ENCODE data around the gene OBSCN. TPM values are rescaled to one million over a fixed set of nuclear protein-coding genes. Genes with fewer than 3 reads are reported as not detected.

OBSCN gene
- total RNA-seq, 1 experiment from 2014 or later = 33.3 TPM

DNA sequence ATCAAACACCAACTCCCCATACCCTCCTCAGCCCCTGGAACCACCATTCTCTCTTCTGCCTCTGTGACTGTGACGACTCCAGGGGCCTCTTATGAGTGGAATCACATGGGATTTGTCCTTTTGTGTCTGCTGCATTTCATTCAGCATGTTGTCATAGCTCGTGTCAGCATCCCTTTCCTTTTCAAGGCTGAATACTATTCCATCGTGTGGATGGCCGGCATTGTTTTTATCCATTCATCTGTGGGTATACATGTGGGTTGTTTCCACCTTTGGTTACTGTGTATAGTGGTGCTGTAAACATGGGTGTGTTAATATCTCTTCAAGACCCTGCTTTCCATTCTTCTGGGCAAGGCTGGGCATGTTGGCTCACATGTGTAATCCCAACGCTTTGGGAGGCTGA, 17.1 kb upstream of the OBSCN start:
- no peak overlapping the region for H2BK120ac ChIP-seq (ENCODE audit: low read depth, low read length, poor library complexity, severe bottlenecking)
- H2BK15ac ChIP-seq (ENCODE audit: low read depth, low read length) = no peak overlapping the region
- no peak overlapping the region for H3K9ac ChIP-seq (ENCODE audit: extremely low read depth, insufficient read length, low read length)
- no peak overlapping the region for H2BK5ac ChIP-seq (ENCODE audit: insufficient read length, low read length)
- no peak overlapping the region for H3K18ac ChIP-seq (ENCODE audit: insufficient read length, low read depth, low read length)
- WGBS (ENCODE audit: extremely low coverage, insufficient read length, low lambda C conversion rate) = no CpG with 5 or more reads among the region's 5 CpGs
- H2AK5ac ChIP-seq (ENCODE audit: insufficient read length, low read length) = no peak overlapping the region
- H4K91ac ChIP-seq (ENCODE audit: insufficient read length, low read depth, low read length) = no peak overlapping the region
- no peak overlapping the region for H3K27ac ChIP-seq (ENCODE audit: insufficient read length, low read depth, low read length)
- no peak overlapping the region for H2AFZ ChIP-seq (ENCODE audit: low read length)
- no peaks in the 10 kb centered on the region for H3K4me1 ChIP-seq (ENCODE audit: insufficient read depth, low read length)
- no peaks in the 10 kb centered on the region for H3K79me2 ChIP-seq (ENCODE audit: insufficient read depth, low read length)
- no peak overlapping the region for H3K27ac Mint-ChIP-seq
- H3K27me3 Mint-ChIP-seq (ENCODE audit: low read depth) = peaks cover 7% of the 10 kb centered on the region
- no peak overlapping the region for H3K14ac ChIP-seq (ENCODE audit: insufficient read depth, low read length)
- no peak overlapping the region for H4K8ac ChIP-seq (replicated peaks; ENCODE audit: insufficient read length, low read depth, low read length)
- H3K23ac ChIP-seq (ENCODE audit: insufficient read length, low read depth, low read length) = no peak overlapping the region
- H3K27me3 ChIP-seq (ENCODE audit: insufficient read depth, low read length) = no peaks in the 10 kb centered on the region
- no peak for DNase-seq
- no peaks in the 10 kb centered on the region for H3K9me3 ChIP-seq (ENCODE audit: control insufficient read depth, low read depth, low read length)
- no peak overlapping the region for H3K4me2 ChIP-seq (ENCODE audit: insufficient read depth, insufficient read length, low read length)
- H3K79me1 ChIP-seq (ENCODE audit: insufficient read depth, low read depth, low read length, poor library complexity, severe bottlenecking) = no peaks in the 10 kb centered on the region
- no peaks in the 10 kb centered on the region; a peak in 1 of 7 replicates for H3K36me3 Mint-ChIP-seq (ENCODE audit: insufficient read depth in 1 of 3, low read depth in 3 of 3)
- H4K5ac ChIP-seq (ENCODE audit: insufficient read length, low read depth, low read length) = no peak overlapping the region
- H2BK12ac ChIP-seq (ENCODE audit: insufficient read length, low read depth, low read length) = no peak overlapping the region
- TF ChIP-seq, protein P1, sequence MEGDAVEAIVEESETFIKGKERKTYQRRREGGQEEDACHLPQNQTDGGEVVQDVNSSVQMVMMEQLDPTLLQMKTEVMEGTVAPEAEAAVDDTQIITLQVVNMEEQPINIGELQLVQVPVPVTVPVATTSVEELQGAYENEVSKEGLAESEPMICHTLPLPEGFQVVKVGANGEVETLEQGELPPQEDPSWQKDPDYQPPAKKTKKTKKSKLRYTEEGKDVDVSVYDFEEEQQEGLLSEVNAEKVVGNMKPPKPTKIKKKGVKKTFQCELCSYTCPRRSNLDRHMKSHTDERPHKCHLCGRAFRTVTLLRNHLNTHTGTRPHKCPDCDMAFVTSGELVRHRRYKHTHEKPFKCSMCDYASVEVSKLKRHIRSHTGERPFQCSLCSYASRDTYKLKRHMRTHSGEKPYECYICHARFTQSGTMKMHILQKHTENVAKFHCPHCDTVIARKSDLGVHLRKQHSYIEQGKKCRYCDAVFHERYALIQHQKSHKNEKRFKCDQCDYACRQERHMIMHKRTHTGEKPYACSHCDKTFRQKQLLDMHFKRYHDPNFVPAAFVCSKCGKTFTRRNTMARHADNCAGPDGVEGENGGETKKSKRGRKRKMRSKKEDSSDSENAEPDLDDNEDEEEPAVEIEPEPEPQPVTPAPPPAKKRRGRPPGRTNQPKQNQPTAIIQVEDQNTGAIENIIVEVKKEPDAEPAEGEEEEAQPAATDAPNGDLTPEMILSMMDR (conservative IDR thresholded peaks at IDR 0.05) = no peak
- no peak overlapping the region for H3K56ac ChIP-seq (ENCODE audit: insufficient read length, low read depth, low read length)
- H3K4me1 Mint-ChIP-seq = no peaks in the 10 kb centered on the region
- H3K23me2 ChIP-seq (ENCODE audit: insufficient read length, low read depth, low read length, poor library complexity, severe bottlenecking) = no peaks in the 10 kb centered on the region
- H3K4me3 Mint-ChIP-seq = no peak overlapping the region
- H3K9me3 Mint-ChIP-seq = no peaks in the 10 kb centered on the region; a peak in 1 of 5 replicates
- H4K20me1 ChIP-seq (ENCODE audit: control insufficient read depth, insufficient read depth, insufficient read length) = no peaks in the 10 kb centered on the region
- no peak overlapping the region for H3K4ac ChIP-seq (ENCODE audit: low read depth, low read length)
- H3T11ph ChIP-seq (ENCODE audit: low read length) = no peak overlapping the region
- no peak overlapping the region for H2BK20ac ChIP-seq (ENCODE audit: low read depth, low read length, poor library complexity, severe bottlenecking)

All from H9 (cell line).